ENCODE data around the gene STX1B.

- TF ChIP-seq POLR2A (IDR thresholded peaks at IDR 0.05; ENCODE audit: low read depth, low read length) (no peak), CTCF (IDR thresholded peaks at IDR 0.05; ENCODE audit: extremely low read depth in 1 of 2, insufficient read depth in 1 of 2, low read depth in 1 of 2, low read length in 2 of 2) (no peak), POLR2AphosphoS5 (IDR thresholded peaks at IDR 0.05; ENCODE audit: insufficient read depth, low read depth, low read length) (no peak)
Measured at GRCh38 chr16:30996324-30996984, 14.0 kb downstream of the STX1B start.

Measured in endothelial cell of umbilical vein (primary cell).